H9 (cell line): ENCODE results near the gene PLEK2. TPM values are rescaled to one million over a fixed set of nuclear protein-coding genes. Genes with fewer than 3 reads are reported as not detected.
A peak's percentile ranks its signal among the peaks of the same experiment; 100 is the strongest.

Experiments used
- DNase-seq: peaks from one replicate; pipeline ENCODE4 v3.0.0-alpha.2; 2017
- H2AFZ ChIP-seq: one replicate; pipeline ENCODE4 v1.6.1; 2013; ENCODE audit warnings: mild to moderate bottlenecking, low read length, control low read depth, moderate library complexity
- H2AK5ac ChIP-seq: 2 replicates; pipeline ENCODE4 v1.6.1; 2013; ENCODE audit warnings: low read length, control low read depth, mixed read lengths; ENCODE audit not compliant: insufficient read length
- H2BK120ac ChIP-seq: one replicate; pipeline ENCODE4 v1.6.1; 2013; ENCODE audit warnings: low read depth, mild to moderate bottlenecking, low read length, control low read depth, inconsistent platforms; ENCODE audit not compliant: poor library complexity, severe bottlenecking
- H2BK12ac ChIP-seq: 2 replicates; pipeline ENCODE4 v1.6.1; 2013; ENCODE audit warnings: low read length, control low read depth, mixed read lengths, low read depth; ENCODE audit not compliant: insufficient read length
- H2BK15ac ChIP-seq: 2 replicates; pipeline ENCODE4 v1.6.1; 2013; ENCODE audit warnings: low read depth, low read length, control low read depth
- H2BK20ac ChIP-seq: one replicate; pipeline ENCODE4 v1.6.1; 2013; ENCODE audit warnings: low read depth, mild to moderate bottlenecking, low read length, control low read depth, inconsistent platforms; ENCODE audit not compliant: poor library complexity, severe bottlenecking
- H2BK5ac ChIP-seq: 2 replicates; pipeline ENCODE4 v1.6.1; 2013; ENCODE audit warnings: low read length, control low read depth, mixed read lengths; ENCODE audit not compliant: insufficient read length
- H3K14ac ChIP-seq: 2 replicates; pipeline ENCODE4 v1.6.1; 2013; ENCODE audit warnings: low read length, control low read depth; ENCODE audit not compliant: insufficient read depth
- H3K18ac ChIP-seq: 2 replicates; pipeline ENCODE4 v1.6.1; 2013; ENCODE audit warnings: low read depth, mild to moderate bottlenecking, mixed read lengths, low read length, control low read depth; ENCODE audit not compliant: insufficient read length
- H3K23ac ChIP-seq: 2 replicates; pipeline ENCODE4 v1.6.1; 2013; ENCODE audit warnings: low read length, control low read depth, mixed read lengths, low read depth; ENCODE audit not compliant: insufficient read length
- H3K23me2 ChIP-seq: 2 replicates; pipeline ENCODE4 v1.6.1; 2013; ENCODE audit warnings: low read depth, mild to moderate bottlenecking, mixed read lengths, low read length, control low read depth; ENCODE audit not compliant: insufficient read length, poor library complexity, severe bottlenecking
- H3K27ac ChIP-seq: 2 replicates; pipeline ENCODE4 v1.5.1; 2013; ENCODE audit warnings: low read length, control low read depth, mixed read lengths, low read depth; ENCODE audit not compliant: insufficient read length
- H3K27me3 ChIP-seq: 2 replicates; pipeline ENCODE4 v1.6.1; 2013; ENCODE audit warnings: low read length, control low read depth, inconsistent platforms; ENCODE audit not compliant: insufficient read depth
- H3K4ac ChIP-seq: 2 replicates; pipeline ENCODE4 v1.6.1; 2013; ENCODE audit warnings: low read depth, mild to moderate bottlenecking, control low read depth, inconsistent platforms, low read length, moderate library complexity
- H3K4me1 ChIP-seq: 2 replicates; pipeline ENCODE4 v1.6.1; 2013; ENCODE audit warnings: low read length, control low read depth, inconsistent platforms; ENCODE audit not compliant: insufficient read depth
- H3K4me2 ChIP-seq: 2 replicates; pipeline ENCODE4 v1.6.1; 2013; ENCODE audit warnings: low read length, control low read depth, mixed read lengths; ENCODE audit not compliant: insufficient read length, insufficient read depth
- H3K56ac ChIP-seq: 2 replicates; pipeline ENCODE4 v1.6.1; 2013; ENCODE audit warnings: low read depth, mild to moderate bottlenecking, mixed read lengths, low read length, control low read depth; ENCODE audit not compliant: insufficient read length
- H3K79me1 ChIP-seq: 2 replicates; pipeline ENCODE4 v1.6.1; 2013; ENCODE audit warnings: low read depth, mild to moderate bottlenecking, moderate library complexity, low read length, control low read depth, inconsistent platforms; ENCODE audit not compliant: insufficient read depth, poor library complexity, severe bottlenecking
- H3K79me2 ChIP-seq: 2 replicates; pipeline ENCODE4 v1.6.1; 2013; ENCODE audit warnings: low read length, control low read depth, inconsistent platforms; ENCODE audit not compliant: insufficient read depth
- H3K9ac ChIP-seq: 2 replicates; pipeline ENCODE4 v1.6.1; 2013; ENCODE audit warnings: low read length, control low read depth, mixed read lengths; ENCODE audit not compliant: insufficient read length; ENCODE audit errors: extremely low read depth
- H3K9me3 ChIP-seq: one replicate; pipeline ENCODE4 v1.6.1; 2013; ENCODE audit warnings: low read depth, low read length, inconsistent platforms; ENCODE audit not compliant: control insufficient read depth
- H3T11ph ChIP-seq: one replicate; pipeline ENCODE4 v1.6.1; 2013; ENCODE audit warnings: mild to moderate bottlenecking, low read length, control low read depth, inconsistent platforms
- H4K20me1 ChIP-seq: one replicate; pipeline ENCODE4 v1.6.1; 2013; ENCODE audit not compliant: control insufficient read depth, insufficient read length, insufficient read depth
- H4K5ac ChIP-seq: 2 replicates; pipeline ENCODE4 v1.6.1; 2013; ENCODE audit warnings: low read depth, mild to moderate bottlenecking, mixed read lengths, low read length, control low read depth; ENCODE audit not compliant: insufficient read length
- H4K8ac ChIP-seq: replicated peaks from 2 replicates; pipeline ENCODE4 v1.6.1; 2013; ENCODE audit warnings: low read length, control low read depth, mixed read lengths, low read depth; ENCODE audit not compliant: insufficient read length
- H4K91ac ChIP-seq: 2 replicates; pipeline ENCODE4 v1.6.1; 2013; ENCODE audit warnings: low read depth, mild to moderate bottlenecking, moderate library complexity, mixed read lengths, low read length, control low read depth; ENCODE audit not compliant: insufficient read length
- H3K27ac Mint-ChIP-seq, 3 experiments: 2 replicates in 2 of 3; 3 replicates in 1 of 3; pipeline ENCODE4 v1.8.0; 2020 to 2021; ENCODE audit warnings: mixed read lengths in 3 of 3, mild to moderate bottlenecking in 1 of 3, moderate library complexity in 1 of 3
- H3K27me3 Mint-ChIP-seq: 2 replicates; pipeline ENCODE4 v1.8.0; 2021; ENCODE audit warnings: low read depth, mild to moderate bottlenecking, moderate library complexity, mixed read lengths
- H3K36me3 Mint-ChIP-seq, 3 experiments: 2 replicates in 2 of 3; 3 replicates in 1 of 3; pipeline ENCODE4 v1.8.0; 2020 to 2021; ENCODE audit warnings: low read depth in 3 of 3, mixed read lengths in 3 of 3; ENCODE audit not compliant: insufficient read depth in 1 of 3
- H3K4me1 Mint-ChIP-seq, 2 experiments: 2 replicates each; pipeline ENCODE4 v1.8.0; 2020; ENCODE audit warnings: mixed read lengths in 2 of 2
- H3K4me3 Mint-ChIP-seq, 2 experiments: 2 replicates in 1 of 2; 3 replicates in 1 of 2; pipeline ENCODE4 v1.8.0; 2020 to 2021; ENCODE audit warnings: mild to moderate bottlenecking in 2 of 2, mixed read lengths in 2 of 2, moderate library complexity in 1 of 2
- H3K9me3 Mint-ChIP-seq, 2 experiments: 2 replicates in 1 of 2; 3 replicates in 1 of 2; pipeline ENCODE4 v1.8.0; 2020; ENCODE audit warnings: mild to moderate bottlenecking in 2 of 2, mixed read lengths in 2 of 2, moderate library complexity in 1 of 2
- WGBS: extraction: QIAGEN DNeasy Blood & Tissue Kit; methylation state at CpG from one replicate; pipeline ENCODE4 v1.1.7; 2013; ENCODE audit warnings: missing lambda C conversion rate, low lambda C conversion rate, mixed read lengths; ENCODE audit not compliant: insufficient read length; ENCODE audit errors: extremely low coverage; 5-methylcytosine and 5-hydroxymethylcytosine counted together
- total RNA-seq: library from RNA; stranded (reverse); gene quantifications from 2 replicates; pipeline ENCODE4 v1.2.1, GENCODE V29; 2021
- TF ChIP-seq, protein P1 (sequence below): fragments of 200-600 bp; sonication (generic); conservative IDR thresholded peaks from 3 replicates; pipeline ENCODE4 v1.8.0; 2021; ENCODE audit warnings: antibody characterized with exemption, mild to moderate bottlenecking

Gene PLEK2
- total RNA-seq, 1 experiment from 2014 or later: not detected

DNA sequence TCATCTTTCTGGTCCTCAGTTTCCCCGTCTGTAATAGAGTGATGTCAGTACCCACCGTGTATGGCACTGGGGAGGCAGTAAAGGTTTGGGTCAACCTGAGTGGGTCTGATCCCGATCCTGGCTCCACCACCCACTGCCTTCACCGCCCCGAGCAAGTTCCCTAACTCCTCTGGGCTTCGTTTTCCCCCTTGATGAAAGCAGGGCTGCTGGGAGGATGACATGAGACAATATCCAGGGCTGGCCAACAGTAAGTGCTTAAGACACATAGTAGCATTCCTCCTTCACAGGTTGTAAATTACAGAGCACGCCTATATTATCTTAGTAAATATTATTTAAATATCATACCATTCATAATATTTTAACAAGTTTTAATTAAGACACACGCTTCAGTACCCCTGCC lies 595 bp downstream of the PLEK2 start:
- TF ChIP-seq, protein P1, sequence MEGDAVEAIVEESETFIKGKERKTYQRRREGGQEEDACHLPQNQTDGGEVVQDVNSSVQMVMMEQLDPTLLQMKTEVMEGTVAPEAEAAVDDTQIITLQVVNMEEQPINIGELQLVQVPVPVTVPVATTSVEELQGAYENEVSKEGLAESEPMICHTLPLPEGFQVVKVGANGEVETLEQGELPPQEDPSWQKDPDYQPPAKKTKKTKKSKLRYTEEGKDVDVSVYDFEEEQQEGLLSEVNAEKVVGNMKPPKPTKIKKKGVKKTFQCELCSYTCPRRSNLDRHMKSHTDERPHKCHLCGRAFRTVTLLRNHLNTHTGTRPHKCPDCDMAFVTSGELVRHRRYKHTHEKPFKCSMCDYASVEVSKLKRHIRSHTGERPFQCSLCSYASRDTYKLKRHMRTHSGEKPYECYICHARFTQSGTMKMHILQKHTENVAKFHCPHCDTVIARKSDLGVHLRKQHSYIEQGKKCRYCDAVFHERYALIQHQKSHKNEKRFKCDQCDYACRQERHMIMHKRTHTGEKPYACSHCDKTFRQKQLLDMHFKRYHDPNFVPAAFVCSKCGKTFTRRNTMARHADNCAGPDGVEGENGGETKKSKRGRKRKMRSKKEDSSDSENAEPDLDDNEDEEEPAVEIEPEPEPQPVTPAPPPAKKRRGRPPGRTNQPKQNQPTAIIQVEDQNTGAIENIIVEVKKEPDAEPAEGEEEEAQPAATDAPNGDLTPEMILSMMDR: no peak
- H3K27me3 Mint-ChIP-seq: no peaks in the 10 kb centered on the region; the same call in 1 of the 2 replicates
- no peak overlapping the region for H3K27ac ChIP-seq
- H2BK5ac ChIP-seq: no peak overlapping the region
- no peak overlapping the region for H3K4me2 ChIP-seq
- no peak for DNase-seq
- no peaks in the 10 kb centered on the region for H3K23me2 ChIP-seq
- H3K4me1 Mint-ChIP-seq: peaks cover 6 to 19% of the 10 kb centered on the region in 2 experiments
- no peak overlapping the region for H2BK15ac ChIP-seq
- no peak overlapping the region for H2AFZ ChIP-seq
- H2AK5ac ChIP-seq: no peak overlapping the region
- H3K23ac ChIP-seq: no peak overlapping the region
- H2BK120ac ChIP-seq: no peak overlapping the region
- H2BK20ac ChIP-seq: no peak overlapping the region
- H3T11ph ChIP-seq: no peak overlapping the region
- H4K8ac ChIP-seq: no peak overlapping the region
- no peaks in the 10 kb centered on the region; the same call in 1 of the 2 replicates for H3K27me3 ChIP-seq
- H3K9me3 Mint-ChIP-seq: no peaks in the 10 kb centered on the region
- H4K20me1 ChIP-seq: no peaks in the 10 kb centered on the region
- H3K9me3 ChIP-seq: no peaks in the 10 kb centered on the region
- no peak overlapping the region for H4K91ac ChIP-seq
- no CpG with 5 or more reads among the region's 8 CpGs for WGBS
- no peak overlapping the region for H3K9ac ChIP-seq
- no peaks in the 10 kb centered on the region for H3K79me1 ChIP-seq
- no peak overlapping the region for H2BK12ac ChIP-seq
- H3K79me2 ChIP-seq: no peaks in the 10 kb centered on the region
- no peak overlapping the region for H3K18ac ChIP-seq
- no peaks in the 10 kb centered on the region for H3K4me1 ChIP-seq
- peak overlapping the region in 1 of 3 experiments; percentile 68; a peak in 3 of 7 replicates for H3K27ac Mint-ChIP-seq
- no peak overlapping the region for H4K5ac ChIP-seq
- peak overlapping the region in 1 of 2 experiments; percentile 48; a peak in 1 of 5 replicates for H3K4me3 Mint-ChIP-seq
- no peak overlapping the region for H3K14ac ChIP-seq
- H3K4ac ChIP-seq: no peak overlapping the region
- H3K36me3 Mint-ChIP-seq: no peaks in the 10 kb centered on the region
- H3K56ac ChIP-seq: no peak overlapping the region
